Keratinocyte (primary cell): Measurements from ENCODE around the gene KLHL29. TPM values are rescaled to one million over a fixed set of nuclear protein-coding genes. Genes with fewer than 3 reads are reported as not detected.

Experiments used
- DNase-seq: peaks from one replicate; pipeline ENCODE4 v3.0.0-alpha.2; 2011; ENCODE audit warnings: low read depth, missing footprints, low spot score
- FAIRE-seq: peaks from 2 replicates; lab custom pipeline; 2011; peaks lifted over from hg19 to GRCh38; lab: Jason Lieb, UNC
- H2AFZ ChIP-seq: 2 replicates; pipeline ENCODE4 v1.6.0; 2012; ENCODE audit warnings: low read length, control low read depth, inconsistent platforms; ENCODE audit not compliant: control insufficient read depth
- H3K27ac ChIP-seq: 2 replicates; pipeline ENCODE4 v1.5.1; 2011; ENCODE audit warnings: low read length; ENCODE audit not compliant: control insufficient read depth, insufficient read depth
- H3K27me3 ChIP-seq: 3 replicates; pipeline ENCODE4 v1.6.0; 2011; ENCODE audit warnings: low read length; ENCODE audit not compliant: control insufficient read depth, insufficient read depth; ENCODE audit errors: extremely low read depth
- H3K36me3 ChIP-seq, 2 experiments: 2 replicates in 1 of 2; 3 replicates in 1 of 2; pipeline ENCODE4 v1.5.1; 2011; ENCODE audit warnings: low read length in 2 of 2, mild to moderate bottlenecking in 1 of 2; ENCODE audit not compliant: control insufficient read depth in 2 of 2, insufficient read depth in 2 of 2; ENCODE audit errors: extremely low read depth in 1 of 2
- H3K4me1 ChIP-seq: 3 replicates; pipeline ENCODE4 v1.5.1; 2011; ENCODE audit warnings: low read length; ENCODE audit not compliant: control insufficient read depth, insufficient read depth; ENCODE audit errors: extremely low read depth
- H3K4me2 ChIP-seq: 3 replicates; pipeline ENCODE4 v1.6.0; 2011; ENCODE audit warnings: low read depth, low read length; ENCODE audit not compliant: control insufficient read depth, insufficient read depth; ENCODE audit errors: extremely low read depth
- H3K4me3 ChIP-seq, 3 experiments: fragments of 200-600 bp in 1 of 3; sonication (generic) in 1 of 3; 2 replicates in 2 of 3; 3 replicates in 1 of 3; pipeline ENCODE4 v1.5.1; 2011 to 2016; ENCODE audit warnings: low read length in 3 of 3, mild to moderate bottlenecking in 3 of 3, control low read depth in 2 of 3, inconsistent platforms in 1 of 3, low read depth in 1 of 3, mixed read lengths in 1 of 3, mixed run types in 1 of 3, moderate library complexity in 1 of 3; ENCODE audit not compliant: control insufficient read depth in 2 of 3, insufficient read depth in 2 of 3; ENCODE audit errors: extremely low read depth in 1 of 3
- H3K79me2 ChIP-seq: 2 replicates; pipeline ENCODE4 v1.6.0; 2012; ENCODE audit warnings: low read length; ENCODE audit not compliant: control insufficient read depth, insufficient read depth
- H3K9ac ChIP-seq: 3 replicates; pipeline ENCODE4 v1.6.0; 2011; ENCODE audit warnings: low read length; ENCODE audit not compliant: control insufficient read depth, insufficient read depth; ENCODE audit errors: extremely low read depth
- H3K9me1 ChIP-seq: 3 replicates; pipeline ENCODE4 v1.6.0; 2011; ENCODE audit warnings: low read length; ENCODE audit not compliant: control insufficient read depth, insufficient read depth; ENCODE audit errors: extremely low read depth
- H3K9me3 ChIP-seq: 2 replicates; pipeline ENCODE4 v1.5.1; 2012; ENCODE audit warnings: low read depth, low read length; ENCODE audit not compliant: control insufficient read depth
- H4K20me1 ChIP-seq: 3 replicates; pipeline ENCODE4 v1.6.0; 2011; ENCODE audit warnings: low read length; ENCODE audit not compliant: control insufficient read depth, insufficient read depth; ENCODE audit errors: extremely low read depth
- EZH2 ChIP-seq: IDR thresholded peaks from one replicate; pipeline ENCODE4 v1.6.1; 2012; ENCODE audit warnings: inconsistent platforms, mild to moderate bottlenecking, low read length, moderate library complexity
- dilution Hi-C: fragments of 300-500 bp; cut with MboI; formaldehyde crosslinking; loops from one replicate; pipeline ENCODE4 v1.7.0; 2020; ENCODE audit warnings: low sequenced_read_pairs; ENCODE audit not compliant: extremely low pct_ligation_motif_present
- polyA plus RNA-seq, 5 experiments: library from polyadenylated mRNA; depleted of rRNA in 3 of 5; stranded (reverse) in 3 of 5; stranded (forward) in 1 of 5; unstranded in 1 of 5; fragments of >200 nt; gene quantifications; 1 replicate in 1 of 5; 2 replicates in 3 of 5; 3 replicates in 1 of 5; pipeline versions ENCODE4 v1.2.1 to v1.2.3, GENCODE V29; 2011 to 2012; ENCODE audit warnings: missing spikeins in 2 of 5, low read depth in 1 of 5, low replicate concordance in 1 of 5
- TF ChIP-seq, protein P1 (sequence below), 3 experiments: IDR thresholded peaks in 1 of 3; conservative IDR thresholded peaks in 1 of 3; optimal IDR thresholded peaks in 1 of 3; 2 replicates in 2 of 3; 3 replicates in 1 of 3; pipeline versions ENCODE3 to v1.5.1; 2011; ENCODE audit warnings: low read length in 3 of 3, mild to moderate bottlenecking in 3 of 3, moderate library complexity in 2 of 3, control low read depth in 1 of 3, inconsistent platforms in 1 of 3; ENCODE audit not compliant: insufficient read depth in 2 of 3; ENCODE audit errors: extremely low read depth in 1 of 3

KLHL29 gene
- polyA plus RNA-seq, 1 donor (not counting 4 experiments of a cell fraction or from before 2014, with no cell fraction given), result 4.7 TPM

DNA sequence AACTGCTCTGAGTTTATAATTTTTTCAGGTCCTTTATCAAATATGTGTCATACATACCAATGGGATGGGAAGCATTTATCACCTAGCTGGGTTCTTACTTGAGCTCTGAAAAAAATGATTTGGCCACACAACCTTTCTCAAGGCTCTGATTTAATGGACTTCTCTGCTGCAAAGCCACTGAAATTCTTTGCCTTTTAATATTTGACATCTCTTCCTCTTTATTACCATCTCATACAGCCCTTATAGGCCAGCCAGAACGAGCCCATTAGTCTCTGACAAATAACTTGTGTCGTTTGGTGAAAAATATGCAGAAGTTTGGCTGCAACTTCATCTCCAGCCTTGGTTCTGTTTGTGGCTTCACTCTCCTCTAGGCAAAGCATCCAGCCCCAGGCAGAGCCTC is 292.9 kb downstream of the KLHL29 start:
- Histone ChIP-seq H3K4me2 (no peak overlapping the region), H2AFZ (no peak overlapping the region), H3K9me3 (no peaks in the 10 kb centered on the region), H3K79me2 (no peaks in the 10 kb centered on the region), H3K4me3 (no peak overlapping the region), H3K9me1 (no peaks in the 10 kb centered on the region), H4K20me1 (no peaks in the 10 kb centered on the region), H3K36me3 (no peaks in the 10 kb centered on the region), H3K27me3 (no peaks in the 10 kb centered on the region), H3K4me1 (no peaks in the 10 kb centered on the region), H3K27ac (no peak overlapping the region), H3K9ac (no peak overlapping the region)
- TF ChIP-seq, protein P1, sequence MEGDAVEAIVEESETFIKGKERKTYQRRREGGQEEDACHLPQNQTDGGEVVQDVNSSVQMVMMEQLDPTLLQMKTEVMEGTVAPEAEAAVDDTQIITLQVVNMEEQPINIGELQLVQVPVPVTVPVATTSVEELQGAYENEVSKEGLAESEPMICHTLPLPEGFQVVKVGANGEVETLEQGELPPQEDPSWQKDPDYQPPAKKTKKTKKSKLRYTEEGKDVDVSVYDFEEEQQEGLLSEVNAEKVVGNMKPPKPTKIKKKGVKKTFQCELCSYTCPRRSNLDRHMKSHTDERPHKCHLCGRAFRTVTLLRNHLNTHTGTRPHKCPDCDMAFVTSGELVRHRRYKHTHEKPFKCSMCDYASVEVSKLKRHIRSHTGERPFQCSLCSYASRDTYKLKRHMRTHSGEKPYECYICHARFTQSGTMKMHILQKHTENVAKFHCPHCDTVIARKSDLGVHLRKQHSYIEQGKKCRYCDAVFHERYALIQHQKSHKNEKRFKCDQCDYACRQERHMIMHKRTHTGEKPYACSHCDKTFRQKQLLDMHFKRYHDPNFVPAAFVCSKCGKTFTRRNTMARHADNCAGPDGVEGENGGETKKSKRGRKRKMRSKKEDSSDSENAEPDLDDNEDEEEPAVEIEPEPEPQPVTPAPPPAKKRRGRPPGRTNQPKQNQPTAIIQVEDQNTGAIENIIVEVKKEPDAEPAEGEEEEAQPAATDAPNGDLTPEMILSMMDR (optimal IDR thresholded peaks at IDR 0.05 in 1 of 3, IDR thresholded peaks at IDR 0.05 in 1 of 3, conservative IDR thresholded peaks at IDR 0.05 in 1 of 3; ENCODE audit: extremely low read depth in 1 of 3, insufficient read depth in 2 of 3, low read length in 3 of 3), result no peak
- no peak for TF ChIP-seq EZH2
- DNase-seq (no peak), FAIRE-seq (no peak)
- dilution Hi-C loops, result no loop called here

DNA sequence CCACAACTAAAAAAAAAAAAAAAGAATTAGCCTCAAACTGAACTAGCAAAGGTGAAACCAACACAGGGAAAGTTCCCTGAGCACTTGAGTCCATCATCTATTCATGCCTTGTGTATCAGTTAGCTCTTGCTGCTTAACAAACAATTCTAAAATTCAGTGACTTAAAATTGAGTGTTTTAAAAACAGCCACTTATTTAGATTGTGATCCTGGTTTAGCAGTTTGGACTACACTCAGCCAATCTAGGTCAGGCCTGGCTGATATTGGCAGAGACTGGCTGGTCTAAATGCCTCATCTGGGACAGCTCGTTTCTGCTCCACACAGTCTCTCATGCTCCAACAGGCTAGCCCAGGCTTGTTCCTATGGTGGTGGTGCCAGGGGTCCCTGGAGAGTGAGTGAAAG is 294.1 kb downstream of the KLHL29 start:
- DNase-seq, result no peak
- no peaks in the 10 kb centered on the region for H3K36me3 ChIP-seq
- no peaks in the 10 kb centered on the region for H3K9me1 ChIP-seq
- no peaks in the 10 kb centered on the region for H4K20me1 ChIP-seq
- H3K9me3 ChIP-seq, result no peaks in the 10 kb centered on the region
- no peak overlapping the region for H2AFZ ChIP-seq
- H3K27me3 ChIP-seq, result no peaks in the 10 kb centered on the region
- no peak for FAIRE-seq
- H3K4me3 ChIP-seq, result no peak overlapping the region
- no peak overlapping the region for H3K9ac ChIP-seq
- no peaks in the 10 kb centered on the region for H3K79me2 ChIP-seq
- H3K4me2 ChIP-seq, result no peak overlapping the region
- TF ChIP-seq, protein P1 (optimal IDR thresholded peaks at IDR 0.05 in 1 of 3, IDR thresholded peaks at IDR 0.05 in 1 of 3, conservative IDR thresholded peaks at IDR 0.05 in 1 of 3; ENCODE audit: extremely low read depth in 1 of 3, insufficient read depth in 2 of 3, low read length in 3 of 3), result no peak
- TF ChIP-seq EZH2, result no peak
- H3K4me1 ChIP-seq, result no peaks in the 10 kb centered on the region
- no peak overlapping the region for H3K27ac ChIP-seq
- dilution Hi-C loops, result no loop called here
